HepG2 (cell line): Measurements from ENCODE around the gene BICDL1.

Experiments
- KDM4B ChIP-seq: sonication (generic); formaldehyde crosslinking; IDR thresholded peaks from 2 replicates; pipeline ENCODE4 v1.4.0; 2020; ENCODE audit warnings: missing genetic modification reagents
- NAIF1 ChIP-seq: sonication (generic); formaldehyde crosslinking; IDR thresholded peaks from 2 replicates; pipeline ENCODE4 v1.5.0; 2020; ENCODE audit warnings: mild to moderate bottlenecking, missing genetic modification reagents, borderline replicate concordance
- RARA ChIP-seq: IDR thresholded peaks from 2 replicates; pipeline ENCODE4 v1.6.1; 2016; ENCODE audit warnings: missing genetic modification reagents, missing compliant biosample characterization
- SYNCRIP ChIP-seq: fragments of 200-400 bp; formaldehyde crosslinking; IDR thresholded peaks from 2 replicates; pipeline ENCODE4 v1.6.1; 2018; ENCODE audit warnings: mild to moderate bottlenecking, low read depth, low read length; ENCODE audit not compliant: insufficient read depth
- TF ChIP-seq, protein P1 (sequence below): IDR thresholded peaks from 2 replicates; pipeline ENCODE4 v1.6.1; 2012; ENCODE audit warnings: low read depth, low read length, improper control_type of control experiment
- TF ChIP-seq, protein P2 (sequence below): sonication (generic); formaldehyde crosslinking; IDR thresholded peaks from 2 replicates; pipeline ENCODE4 v1.4.0; 2020; ENCODE audit warnings: mild to moderate bottlenecking, missing genetic modification reagents

GRCh38 chr12:120048263-120048662 is 59.2 kb downstream of the BICDL1 start:
- TF ChIP-seq NAIF1 (no peak), SYNCRIP (no peak), RARA (CRISPR knock-in tag) (no peak), KDM4B (CRISPR knock-in tag) (no peak)
- TF ChIP-seq, protein P1, sequence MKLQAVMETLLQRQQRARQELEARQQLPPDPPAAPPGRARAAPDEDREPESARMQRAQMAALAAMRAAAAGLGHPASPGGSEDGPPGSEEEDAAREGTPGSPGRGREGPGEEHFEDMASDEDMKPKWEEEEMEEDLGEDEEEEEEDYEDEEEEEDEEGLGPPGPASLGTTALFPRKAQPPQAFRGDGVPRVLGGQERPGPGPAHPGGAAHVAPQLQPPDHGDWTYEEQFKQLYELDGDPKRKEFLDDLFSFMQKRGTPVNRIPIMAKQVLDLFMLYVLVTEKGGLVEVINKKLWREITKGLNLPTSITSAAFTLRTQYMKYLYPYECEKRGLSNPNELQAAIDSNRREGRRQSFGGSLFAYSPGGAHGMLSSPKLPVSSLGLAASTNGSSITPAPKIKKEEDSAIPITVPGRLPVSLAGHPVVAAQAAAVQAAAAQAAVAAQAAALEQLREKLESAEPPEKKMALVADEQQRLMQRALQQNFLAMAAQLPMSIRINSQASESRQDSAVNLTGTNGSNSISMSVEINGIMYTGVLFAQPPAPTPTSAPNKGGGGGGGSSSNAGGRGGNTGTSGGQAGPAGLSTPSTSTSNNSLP = no peak
- TF ChIP-seq, protein P2, sequence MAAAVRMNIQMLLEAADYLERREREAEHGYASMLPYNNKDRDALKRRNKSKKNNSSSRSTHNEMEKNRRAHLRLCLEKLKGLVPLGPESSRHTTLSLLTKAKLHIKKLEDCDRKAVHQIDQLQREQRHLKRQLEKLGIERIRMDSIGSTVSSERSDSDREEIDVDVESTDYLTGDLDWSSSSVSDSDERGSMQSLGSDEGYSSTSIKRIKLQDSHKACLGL (CRISPR knock-in tag) = no peak
